ENCODE measurements around the gene IMPA2.
A peak's percentile ranks its signal among the peaks of the same experiment; 100 is the strongest.

The IMPA2 gene

GRCh38 chr18:11978956-11979355, 2.4 kb upstream of the IMPA2 start:
- TF ChIP-seq, protein P1, sequence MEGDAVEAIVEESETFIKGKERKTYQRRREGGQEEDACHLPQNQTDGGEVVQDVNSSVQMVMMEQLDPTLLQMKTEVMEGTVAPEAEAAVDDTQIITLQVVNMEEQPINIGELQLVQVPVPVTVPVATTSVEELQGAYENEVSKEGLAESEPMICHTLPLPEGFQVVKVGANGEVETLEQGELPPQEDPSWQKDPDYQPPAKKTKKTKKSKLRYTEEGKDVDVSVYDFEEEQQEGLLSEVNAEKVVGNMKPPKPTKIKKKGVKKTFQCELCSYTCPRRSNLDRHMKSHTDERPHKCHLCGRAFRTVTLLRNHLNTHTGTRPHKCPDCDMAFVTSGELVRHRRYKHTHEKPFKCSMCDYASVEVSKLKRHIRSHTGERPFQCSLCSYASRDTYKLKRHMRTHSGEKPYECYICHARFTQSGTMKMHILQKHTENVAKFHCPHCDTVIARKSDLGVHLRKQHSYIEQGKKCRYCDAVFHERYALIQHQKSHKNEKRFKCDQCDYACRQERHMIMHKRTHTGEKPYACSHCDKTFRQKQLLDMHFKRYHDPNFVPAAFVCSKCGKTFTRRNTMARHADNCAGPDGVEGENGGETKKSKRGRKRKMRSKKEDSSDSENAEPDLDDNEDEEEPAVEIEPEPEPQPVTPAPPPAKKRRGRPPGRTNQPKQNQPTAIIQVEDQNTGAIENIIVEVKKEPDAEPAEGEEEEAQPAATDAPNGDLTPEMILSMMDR (IDR thresholded peaks at IDR 0.05; ENCODE audit: extremely low read depth, missing control alignments), result no peak
- DNase-seq (ENCODE audit: low spot score), result no peak

- no peak for DNase-seq (ENCODE audit: low spot score)
- TF ChIP-seq, protein P1 (IDR thresholded peaks at IDR 0.05; ENCODE audit: extremely low read depth, missing control alignments), result no peak
Observed at GRCh38 chr18:11980163-11980493, 1.2 kb upstream of the IMPA2 start.

DNA sequence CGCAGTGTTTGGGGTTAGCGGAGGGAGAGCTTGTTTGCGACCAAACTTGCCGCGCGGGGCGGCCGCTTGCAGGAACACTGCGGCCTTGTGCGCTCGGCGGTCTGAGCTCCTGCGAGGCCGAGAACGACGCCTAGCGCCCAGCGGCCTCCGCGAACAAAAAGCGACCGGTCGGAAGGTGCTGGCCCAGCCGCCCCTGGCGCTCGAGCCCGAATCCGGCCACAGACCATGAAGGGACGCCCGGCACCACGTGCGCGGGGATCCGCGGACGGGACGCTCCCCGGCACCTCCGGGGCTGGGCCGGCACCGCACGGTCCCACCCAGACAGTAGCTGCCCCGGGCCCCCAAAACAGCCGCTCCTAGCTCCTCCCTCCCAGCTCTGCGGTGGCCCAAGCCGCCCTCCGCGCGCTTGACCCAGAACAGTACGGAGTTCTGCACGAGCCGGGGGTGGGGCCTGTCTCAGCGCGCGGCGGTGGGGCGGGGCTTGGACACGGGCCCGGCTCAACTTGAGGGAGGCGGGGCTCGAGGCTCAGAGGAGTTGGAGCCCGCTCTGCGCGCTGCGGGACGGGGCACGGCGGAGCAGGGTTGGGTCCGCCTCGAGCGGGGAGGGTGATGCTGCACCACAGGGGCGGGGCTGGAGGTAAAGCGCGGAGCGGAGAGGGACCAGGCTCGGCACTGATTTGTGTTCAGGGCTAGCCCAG, 664 bp upstream of the IMPA2 start:
- peak; percentile 99 for DNase-seq (ENCODE audit: low spot score)
- TF ChIP-seq, protein P1 (IDR thresholded peaks at IDR 0.05; ENCODE audit: extremely low read depth, missing control alignments), result no peak

DNA sequence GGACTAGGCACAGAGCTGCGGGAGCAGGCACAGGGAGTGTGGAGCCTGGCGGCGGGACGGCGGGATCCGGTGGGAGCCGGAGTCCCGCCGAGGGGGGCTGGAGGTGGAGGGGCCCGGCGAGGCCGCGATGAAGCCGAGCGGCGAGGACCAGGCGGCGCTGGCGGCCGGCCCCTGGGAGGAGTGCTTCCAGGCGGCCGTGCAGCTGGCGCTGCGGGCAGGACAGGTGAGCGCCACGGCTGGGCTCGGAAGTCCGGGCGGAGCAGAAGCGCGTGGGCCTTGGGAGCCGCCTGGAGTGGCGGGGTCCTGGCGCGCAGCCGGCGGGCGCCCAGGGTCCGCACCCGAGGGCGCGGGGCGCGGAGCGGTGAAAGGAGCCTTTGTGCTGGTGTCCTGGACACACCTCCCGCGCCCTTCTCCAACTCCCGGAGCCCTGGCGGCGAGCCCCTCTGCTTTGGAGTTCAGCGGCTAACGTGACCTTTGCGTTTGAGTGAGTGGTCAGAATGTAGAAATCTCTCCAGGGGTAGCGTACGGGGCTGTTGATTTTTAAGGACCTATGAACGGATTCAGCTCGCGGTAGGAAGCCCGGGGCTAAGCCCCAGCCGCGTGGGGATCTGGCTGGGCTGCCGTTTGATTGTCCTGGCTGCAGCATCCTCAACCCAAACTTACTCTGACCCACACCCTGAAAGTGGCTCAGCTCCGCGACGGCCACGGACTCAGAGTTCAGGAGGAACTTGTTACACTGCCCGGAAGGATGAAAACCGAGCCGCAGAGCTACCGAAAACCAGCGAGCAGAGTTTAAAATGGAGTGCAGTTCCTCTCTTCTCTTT, 448 bp downstream of the IMPA2 start:
- DNase-seq (ENCODE audit: low spot score), result peak; percentile 42
- TF ChIP-seq, protein P1 (IDR thresholded peaks at IDR 0.05; ENCODE audit: extremely low read depth, missing control alignments), result no peak

DNA sequence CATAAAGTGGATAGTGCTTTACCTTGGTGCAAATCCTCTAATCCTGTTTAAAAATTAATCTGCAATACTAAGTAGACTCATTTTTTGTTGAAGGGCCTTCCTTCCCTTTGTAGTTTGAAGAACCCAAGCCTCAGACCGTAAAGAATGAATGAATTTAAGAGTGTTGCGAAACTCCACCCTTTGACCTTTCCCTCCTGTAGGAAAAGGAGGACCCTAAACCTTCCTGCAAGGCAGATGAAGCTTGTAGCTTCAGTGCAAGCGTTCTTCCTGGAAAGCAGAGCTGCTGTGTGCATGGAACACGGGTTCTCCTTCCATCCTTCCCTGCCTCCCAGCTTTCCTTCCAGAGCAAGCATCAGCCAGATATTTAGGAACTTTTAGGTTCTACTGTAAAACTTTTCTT, 1.7 kb downstream of the IMPA2 start:
- no peak for DNase-seq (ENCODE audit: low spot score)
- TF ChIP-seq, protein P1 (IDR thresholded peaks at IDR 0.05; ENCODE audit: extremely low read depth, missing control alignments), result no peak

GRCh38 chr18:11983592-11983991, 2.3 kb downstream of the IMPA2 start:
- TF ChIP-seq, protein P1 (IDR thresholded peaks at IDR 0.05; ENCODE audit: extremely low read depth, missing control alignments), result no peak
- DNase-seq (ENCODE audit: low spot score), result no peak

GRCh38 chr18:11984091-11984490, 2.8 kb downstream of the IMPA2 start:
- no peak for DNase-seq (ENCODE audit: low spot score)
- TF ChIP-seq, protein P1 (IDR thresholded peaks at IDR 0.05; ENCODE audit: extremely low read depth, missing control alignments), result no peak

Data from GM20000 (cell line).